Renal cortex interstitium (tissue), 11 donors: Measurements from ENCODE around the gene ESR1. TPM values are rescaled to one million over a fixed set of nuclear protein-coding genes. Genes with fewer than 3 reads are reported as not detected.

Experiments
- DNase-seq, 11 donors: peaks; one replicate each; pipeline ENCODE4 v3.0.0-alpha.2; 2013; ENCODE audit warnings: low read depth in 9 of 11, low spot score in 4 of 11; ENCODE audit errors: extremely low read depth in 1 of 11
- polyA plus RNA-seq, 3 donors: library from polyadenylated mRNA; unstranded; fragments of 120-200 nt; gene quantifications; one replicate each; pipeline ENCODE4 v1.2.1, GENCODE V29; 2013; ENCODE audit not compliant: insufficient read length in 3 of 3

The ESR1 gene
- polyA plus RNA-seq, 3 donors: 0.53 to 3.1 (median 0.68) TPM

- DNase-seq: no peak
These were observed 292.7 kb downstream of the ESR1 start for GRCh38 chr6:152100183-152100618.

GRCh38 chr6:152107973-152108372 lies 300.5 kb downstream of the ESR1 start:
- no peak for DNase-seq

GRCh38 chr6:152110886-152111820 lies 303.7 kb downstream of the ESR1 start:
- DNase-seq: no peak

- no peak for DNase-seq
These were observed 305.2 kb downstream of the ESR1 start for GRCh38 chr6:152112491-152113261.

GRCh38 chr6:152117156-152118133 lies 310.0 kb downstream of the ESR1 start:
- no peak for DNase-seq

GRCh38 chr6:152118224-152118623 lies 310.7 kb downstream of the ESR1 start:
- DNase-seq: no peak

GRCh38 chr6:152118678-152119077 lies 311.2 kb downstream of the ESR1 start:
- no peak for DNase-seq

GRCh38 chr6:152119831-152120230 lies 312.3 kb downstream of the ESR1 start:
- DNase-seq: no peak

GRCh38 chr6:152121910-152122309 lies 314.4 kb downstream of the ESR1 start:
- no peak for DNase-seq

- no peak for DNase-seq
These were observed 315.0 kb downstream of the ESR1 start for GRCh38 chr6:152122434-152122833.

GRCh38 chr6:152123076-152123475 lies 315.6 kb downstream of the ESR1 start:
- no peak for DNase-seq

GRCh38 chr6:152124429-152125074 lies 317.1 kb downstream of the ESR1 start:
- DNase-seq: no peak

- DNase-seq: no peak
These were observed 320.1 kb downstream of the ESR1 start for GRCh38 chr6:152127432-152128165.

- peak in 1 of 11 donors; percentile 34 for DNase-seq
These were observed 322.2 kb downstream of the ESR1 start for GRCh38 chr6:152129691-152130151.

- no peak for DNase-seq
These were observed 323.0 kb downstream of the ESR1 start for GRCh38 chr6:152130441-152130840.

GRCh38 chr6:152135755-152136448 lies 328.4 kb downstream of the ESR1 start:
- no peak for DNase-seq

- DNase-seq: no peak
These were observed 329.0 kb downstream of the ESR1 start for GRCh38 chr6:152136449-152136825.
